Left ventricle myocardium superior (tissue), 1 donor: Measurements from ENCODE around the gene WNT7A. TPM values are rescaled to one million over a fixed set of nuclear protein-coding genes. Genes with fewer than 3 reads are reported as not detected.

Experiments used
- ATAC-seq: fragments of 200-7000 bp; cut with Tn5 transposase; one replicate; pipeline ENCODE4 v1.9.1; 2020; ENCODE audit warnings: mild to moderate bottlenecking, moderate library complexity
- DNase-seq: peaks from one replicate; pipeline ENCODE4 v3.0.0-alpha.2; 2020
- intact Hi-C: fragments of 100-400 bp; cut with micrococcal nuclease; formaldehyde crosslinking; loops from one replicate; pipeline ENCODE4 v1.11.0; 2022
- total RNA-seq: library from RNA; stranded (reverse); fragmentation: NEBNext Ultra II Directional; extraction: Animal tissue kit (Norgen Biotek cat#: 25700); gene quantifications from one replicate; pipeline ENCODE4 v1.2.1, GENCODE V29; 2021
- donor health status: DM: no; HTN: yes; CAD: no; lungs with severe emphysema.

The WNT7A gene
- total RNA-seq, 1 donor from 2014 or later: not detected

GRCh38 chr3:13887495-13888300 lies 7.8 kb upstream of the WNT7A start:
- no peak for DNase-seq
- ATAC-seq: no peak
- intact Hi-C loops: no loop called here

- intact Hi-C loops: no loop called here
- no peak for DNase-seq
- no peak for ATAC-seq
Observed at GRCh38 chr3:13886593-13887129, 6.8 kb upstream of the WNT7A start.

- DNase-seq: no peak
Observed at GRCh38 chr3:13885704-13886010, 5.8 kb upstream of the WNT7A start.

GRCh38 chr3:13884851-13885703 lies 5.2 kb upstream of the WNT7A start:
- ATAC-seq (no peak), DNase-seq (no peak)
- intact Hi-C loops: no loop called here

More at GRCh38 chr3:13885704-13886010, 5.8 kb upstream of the WNT7A start:
- ATAC-seq: no peak
- intact Hi-C loops: no loop called here

GRCh38 chr3:13883681-13884080 lies 3.8 kb upstream of the WNT7A start:
- DNase-seq: no peak
- intact Hi-C loops: no loop called here
- ATAC-seq: no peak

- no peak for DNase-seq
- intact Hi-C loops: no loop called here
- ATAC-seq: no peak
Observed at GRCh38 chr3:13882876-13883275, 3.0 kb upstream of the WNT7A start.

GRCh38 chr3:13881536-13882410 lies 1.9 kb upstream of the WNT7A start:
- no peak for ATAC-seq
- no peak for DNase-seq
- intact Hi-C loops: no loop called here

GRCh38 chr3:13880811-13881156 lies 913 bp upstream of the WNT7A start:
- DNase-seq: no peak
- ATAC-seq: no peak
- intact Hi-C loops: no loop called here

- intact Hi-C loops: no loop called here
- DNase-seq (no peak), ATAC-seq (peak; percentile 12)
Observed at GRCh38 chr3:13879102-13879945, 547 bp downstream of the WNT7A start.

GRCh38 chr3:13878281-13879101 lies 1.4 kb downstream of the WNT7A start:
- no peak for ATAC-seq
- intact Hi-C loops: no loop called here

GRCh38 chr3:13877911-13878280 lies 2.0 kb downstream of the WNT7A start:
- DNase-seq: no peak
- ATAC-seq: no peak
- intact Hi-C loops: no loop called here

More at GRCh38 chr3:13878281-13879101, 1.4 kb downstream of the WNT7A start:
- no peak for DNase-seq

GRCh38 chr3:13876451-13877100 lies 3.3 kb downstream of the WNT7A start:
- DNase-seq: no peak
- ATAC-seq: no peak

GRCh38 chr3:13874891-13875290 lies 5.0 kb downstream of the WNT7A start:
- ATAC-seq (no peak), DNase-seq (no peak)
- intact Hi-C loops: no loop called here

More at GRCh38 chr3:13876451-13877100, 3.3 kb downstream of the WNT7A start:
- intact Hi-C loops: no loop called here

GRCh38 chr3:13873818-13874217 lies 6.1 kb downstream of the WNT7A start:
- no peak for ATAC-seq
- intact Hi-C loops: no loop called here

GRCh38 chr3:13872451-13872850 lies 7.4 kb downstream of the WNT7A start:
- no peak for ATAC-seq
- intact Hi-C loops: no loop called here
- DNase-seq: no peak

More at GRCh38 chr3:13873818-13874217, 6.1 kb downstream of the WNT7A start:
- DNase-seq: no peak

GRCh38 chr3:13871791-13872190 lies 8.1 kb downstream of the WNT7A start:
- ATAC-seq: no peak
- intact Hi-C loops: no loop called here
- DNase-seq: no peak

- ATAC-seq (no peak), DNase-seq (no peak)
- intact Hi-C loops: no loop called here
Observed at GRCh38 chr3:13870902-13871301, 9.0 kb downstream of the WNT7A start.
